Jurkat, Clone E6-1 (cell line): Measurements from ENCODE around the gene SYNPO.
A peak's percentile ranks its signal among the peaks of the same experiment; 100 is the strongest.

Experiments used
- DNase-seq: peaks from one replicate; pipeline ENCODE4 v3.0.0-alpha.2; 2011; ENCODE audit warnings: low read depth, low spot score
- H3K4me3 ChIP-seq: 2 replicates; pipeline ENCODE4 v1.5.1; 2011; ENCODE audit warnings: mild to moderate bottlenecking, low read length, control low read depth, moderate library complexity

Gene SYNPO

DNA sequence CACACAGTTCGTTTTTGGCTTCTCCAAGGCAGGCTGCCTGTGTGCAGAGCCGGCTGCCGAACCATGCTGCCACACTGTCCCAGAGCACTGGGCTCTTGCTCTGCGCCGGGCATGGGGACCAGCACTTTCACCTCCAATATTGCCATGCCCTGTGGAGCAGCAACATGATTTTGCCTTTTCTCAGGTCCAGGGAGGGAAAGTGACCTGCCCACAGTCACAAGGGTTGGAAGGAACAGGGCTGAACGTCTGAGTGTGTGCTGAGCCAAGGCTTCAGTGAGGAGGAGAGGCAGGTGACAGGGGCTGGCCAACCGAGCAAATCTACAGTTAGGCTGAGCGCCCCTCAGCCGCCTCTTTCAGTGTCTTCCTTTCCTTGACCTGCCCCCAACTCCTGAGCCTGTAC is 34.0 kb upstream of the SYNPO start:
- H3K4me3 ChIP-seq = no peak overlapping the region
- DNase-seq = no peak

- peak; percentile 25 for DNase-seq
- H3K4me3 ChIP-seq = no peak overlapping the region
Measured at GRCh38 chr5:150607105-150607504, 33.4 kb upstream of the SYNPO start.

DNA sequence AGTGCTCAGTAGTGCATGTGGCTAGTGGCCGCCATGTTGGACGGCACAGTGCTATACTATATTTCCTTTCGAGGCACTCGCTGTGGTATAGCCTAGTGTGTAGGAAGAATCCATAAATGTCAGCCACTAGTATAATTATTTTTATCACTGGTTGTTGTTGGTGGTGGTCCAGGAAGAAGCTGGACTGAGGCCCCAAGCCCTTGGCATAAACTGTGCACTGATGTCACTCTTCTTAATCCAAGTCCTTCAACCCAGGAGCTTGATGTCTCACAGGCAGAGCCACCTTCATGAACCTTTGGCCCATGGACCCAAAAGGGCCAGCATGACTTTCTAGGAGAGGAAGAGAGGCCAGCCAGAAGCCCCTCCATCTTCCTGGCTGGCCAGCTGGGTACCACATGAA is 32.5 kb upstream of the SYNPO start:
- DNase-seq = no peak
- no peak overlapping the region for H3K4me3 ChIP-seq

- peak; percentile 65 for DNase-seq
- H3K4me3 ChIP-seq = no peak overlapping the region
Measured at GRCh38 chr5:150608991-150609390, 31.5 kb upstream of the SYNPO start.

GRCh38 chr5:150609843-150610584 is 30.4 kb upstream of the SYNPO start:
- DNase-seq = no peak
- H3K4me3 ChIP-seq = no peak overlapping the region

GRCh38 chr5:150611026-150611425 is 29.4 kb upstream of the SYNPO start:
- DNase-seq = no peak
- no peak overlapping the region for H3K4me3 ChIP-seq

DNA sequence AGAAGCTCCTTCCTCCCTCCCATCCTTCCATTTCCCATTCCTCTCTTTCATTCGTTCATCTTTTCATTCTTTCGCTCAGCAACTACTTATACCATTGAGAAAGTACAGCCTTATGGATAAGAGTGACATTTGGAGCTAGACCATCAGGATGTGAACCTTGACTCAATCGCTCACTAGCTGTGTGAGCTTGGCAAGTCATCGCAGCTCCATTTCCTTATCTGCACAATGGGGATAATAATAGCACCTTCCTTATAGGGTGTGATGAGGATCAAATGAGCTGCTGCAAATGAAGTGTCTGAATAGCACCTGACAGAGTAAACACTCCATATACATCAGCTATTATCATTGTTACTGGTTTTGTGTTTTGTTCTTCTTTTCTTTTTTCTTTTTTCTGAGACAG is 28.1 kb upstream of the SYNPO start:
- no peak overlapping the region for H3K4me3 ChIP-seq
- no peak for DNase-seq

GRCh38 chr5:150612905-150613670 is 27.4 kb upstream of the SYNPO start:
- no peak overlapping the region for H3K4me3 ChIP-seq
- DNase-seq = no peak

DNA sequence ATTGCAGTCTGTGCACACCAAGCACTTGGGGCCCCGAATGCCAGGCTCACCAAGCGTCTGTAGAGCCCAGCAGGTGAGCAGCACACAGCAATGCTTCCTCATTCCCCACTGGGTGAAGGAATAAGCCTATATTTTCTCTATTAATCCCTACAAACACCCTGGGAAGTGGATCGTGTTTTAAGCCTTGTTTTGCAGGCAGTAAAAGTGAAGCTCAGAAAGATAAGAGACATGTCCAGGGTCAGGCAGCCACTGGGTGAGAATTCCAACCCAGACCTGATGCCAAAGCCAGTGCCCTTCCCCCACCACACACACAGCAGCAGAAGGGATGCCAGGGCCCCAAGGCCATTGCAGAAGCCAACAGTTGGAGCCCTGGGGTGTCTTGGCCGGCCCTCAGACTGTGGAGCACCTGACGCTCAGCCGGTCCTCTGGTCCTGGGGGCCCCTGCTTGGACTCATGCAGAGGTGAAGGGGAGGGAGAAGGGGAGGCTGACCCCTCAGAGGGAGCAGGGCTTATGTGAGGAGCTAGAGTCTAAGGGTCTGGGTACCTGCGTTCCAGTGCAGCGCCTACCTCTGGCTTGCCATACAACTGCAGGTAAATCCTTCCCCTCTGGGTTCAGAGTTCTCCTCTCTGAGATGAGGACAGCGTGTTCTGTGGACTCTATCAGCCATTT is 26.3 kb upstream of the SYNPO start:
- H3K4me3 ChIP-seq = no peak overlapping the region
- DNase-seq = no peak

GRCh38 chr5:150614661-150615060 is 25.8 kb upstream of the SYNPO start:
- no peak for DNase-seq
- H3K4me3 ChIP-seq = no peak overlapping the region

DNA sequence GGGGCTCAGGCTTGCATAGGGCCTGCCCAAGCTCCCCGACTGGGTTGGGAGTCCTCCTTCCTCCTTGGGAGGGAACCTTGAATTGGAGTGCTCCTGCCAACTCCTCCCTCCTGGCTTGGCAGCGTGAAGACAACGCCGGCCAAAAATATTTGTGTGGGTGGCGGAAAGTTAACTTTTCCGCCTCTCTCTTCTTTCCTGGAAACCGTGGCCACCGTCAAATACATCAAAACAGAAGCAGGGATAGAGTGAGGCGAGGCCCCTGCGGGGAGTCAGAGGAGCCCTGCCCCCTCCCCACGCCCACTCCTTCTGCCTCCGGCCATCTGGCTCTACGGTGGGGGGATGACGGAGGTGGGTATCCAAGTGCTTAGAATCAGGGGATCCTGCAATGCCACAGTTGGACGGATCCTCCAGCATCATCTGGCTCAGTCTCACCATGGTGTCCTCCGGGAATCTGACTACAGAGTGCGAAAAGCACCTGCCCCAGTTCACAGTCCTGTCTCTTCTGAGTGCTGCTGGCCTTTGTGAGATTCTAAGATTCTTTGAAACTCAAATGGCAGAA is 25.2 kb upstream of the SYNPO start:
- DNase-seq = no peak
- no peak overlapping the region for H3K4me3 ChIP-seq

GRCh38 chr5:150616024-150616470 is 24.4 kb upstream of the SYNPO start:
- no peak for DNase-seq
- H3K4me3 ChIP-seq = no peak overlapping the region

- H3K4me3 ChIP-seq = no peak overlapping the region
- no peak for DNase-seq
Measured at GRCh38 chr5:150616506-150616905, 24.0 kb upstream of the SYNPO start.

- H3K4me3 ChIP-seq = no peak overlapping the region
- no peak for DNase-seq
Measured at GRCh38 chr5:150618163-150618562, 22.3 kb upstream of the SYNPO start.

DNA sequence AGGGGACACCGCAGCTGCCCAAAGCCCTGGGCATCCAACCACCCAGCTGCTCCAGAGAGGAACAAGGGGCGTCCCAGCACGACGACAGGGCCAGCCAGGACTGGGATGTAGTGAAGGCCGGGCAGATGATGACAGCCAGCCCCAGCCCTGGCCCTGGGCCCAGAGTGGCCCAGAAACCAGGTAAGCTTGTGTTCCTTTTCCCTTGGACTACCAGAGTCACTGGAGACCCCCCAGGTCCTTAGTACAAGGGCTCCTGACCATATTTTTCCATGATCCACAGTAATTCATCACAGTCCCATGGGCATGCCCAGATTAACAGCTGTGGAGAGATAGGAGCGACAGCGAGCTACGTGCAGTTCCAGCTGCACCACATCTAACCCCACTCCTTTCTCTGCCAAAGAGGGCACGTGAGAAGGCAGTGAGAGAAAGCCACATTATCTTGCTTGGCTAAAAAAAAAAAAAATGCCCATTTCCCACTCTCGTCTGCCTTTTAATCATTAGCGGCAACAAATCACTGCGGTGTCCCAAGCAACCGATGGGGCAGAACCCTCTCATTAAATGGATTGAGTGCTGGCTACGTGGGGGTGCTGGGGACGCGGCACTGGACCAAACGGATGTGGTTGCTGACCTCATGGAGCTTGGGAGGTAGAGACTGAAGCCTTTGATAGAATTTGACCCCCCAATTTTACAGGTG is 21.7 kb upstream of the SYNPO start:
- no peak for DNase-seq
- H3K4me3 ChIP-seq = no peak overlapping the region

DNA sequence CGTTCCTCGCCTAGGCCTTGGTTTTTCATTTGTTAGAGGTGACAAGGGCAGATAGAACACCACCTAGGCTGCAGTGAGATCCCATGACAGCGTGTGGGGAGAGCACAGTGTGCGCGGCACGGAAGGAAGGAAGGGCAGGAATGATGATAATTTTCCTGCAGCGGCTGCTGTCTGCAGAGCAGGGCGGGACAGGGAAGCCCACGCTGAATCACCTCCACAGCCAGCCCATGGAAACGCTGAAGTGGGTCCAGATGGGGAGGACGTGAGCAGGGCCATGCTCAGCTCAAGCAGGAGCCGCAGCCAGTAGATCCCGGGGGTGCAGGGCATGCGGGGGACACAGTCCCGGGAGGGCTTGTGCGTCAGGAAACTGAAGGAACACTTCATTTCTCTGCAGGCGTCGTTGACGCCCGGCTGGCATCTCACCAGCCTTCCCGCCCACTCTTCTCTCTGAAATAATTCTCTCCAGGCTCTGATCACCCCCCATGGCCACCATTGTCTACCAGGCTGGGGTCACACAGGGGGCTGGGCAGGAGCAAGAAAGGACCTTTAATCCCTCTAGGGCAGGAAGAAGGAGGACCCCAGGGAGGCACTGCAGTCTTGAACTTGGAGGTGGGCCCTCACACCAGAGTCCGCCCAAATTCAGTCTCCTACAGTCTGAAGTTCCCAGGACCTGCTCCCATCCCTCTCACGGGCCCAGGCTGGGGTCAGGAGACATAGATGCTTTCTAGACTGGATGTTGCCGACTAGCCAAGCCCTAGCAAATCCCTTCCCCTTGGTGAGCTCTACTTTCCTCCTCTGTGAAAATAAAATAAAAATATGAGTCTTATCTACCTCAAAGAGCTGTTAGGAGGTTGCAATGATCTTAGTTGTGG is 20.9 kb upstream of the SYNPO start:
- no peak overlapping the region for H3K4me3 ChIP-seq
- no peak for DNase-seq

GRCh38 chr5:150621301-150621700 is 19.2 kb upstream of the SYNPO start:
- H3K4me3 ChIP-seq = no peak overlapping the region
- DNase-seq = no peak

GRCh38 chr5:150622157-150622556 is 18.3 kb upstream of the SYNPO start:
- H3K4me3 ChIP-seq = no peak overlapping the region
- no peak for DNase-seq
